ENCODE measurements around the gene KDM4B.

Gene KDM4B

GRCh38 chr19:4996701-4997100 lies 27.8 kb downstream of the KDM4B start:
- peaks cover 50% of the 10 kb centered on the region for H3K79me2 ChIP-seq (ENCODE audit: control insufficient read depth, low read length)
- no peak overlapping the region for H3K4me3 ChIP-seq (ENCODE audit: low read length)

GRCh38 chr19:4997297-4997696 lies 28.4 kb downstream of the KDM4B start:
- TF ChIP-seq EZH2phosphoT487 (IDR thresholded peaks at IDR 0.05; ENCODE audit: borderline replicate concordance, low read length) (no peak), CTCF (IDR thresholded peaks at IDR 0.05; ENCODE audit: low read depth, low read length, poor library complexity, severe bottlenecking) (no peak)
- no peaks in the 10 kb centered on the region for H3K9me2 ChIP-seq (replicated peaks; ENCODE audit: control insufficient read depth, low read length)
- H3K79me2 ChIP-seq (ENCODE audit: control insufficient read depth, low read length): peaks cover 50% of the 10 kb centered on the region
- no peak overlapping the region for H3K4me2 ChIP-seq (ENCODE audit: low read length)
- H3K27me3 ChIP-seq (ENCODE audit: control insufficient read depth, low read length): no peaks in the 10 kb centered on the region
- no peak overlapping the region for H3K4me3 ChIP-seq (ENCODE audit: low read length)
- no peaks in the 10 kb centered on the region for H3F3A ChIP-seq (ENCODE audit: control insufficient read depth, insufficient read depth)
- H3K9me3 ChIP-seq (ENCODE audit: control insufficient read depth, insufficient read depth, low read length): no peaks in the 10 kb centered on the region
- H4K20me1 ChIP-seq (ENCODE audit: control insufficient read depth, insufficient read depth, low read depth, low read length): peaks cover 9% of the 10 kb centered on the region; the same call in 1 of the 2 replicates
- peaks cover 9% of the 10 kb centered on the region; the same call in 1 of the 2 replicates for H3K36me3 ChIP-seq (ENCODE audit: control insufficient read depth, low read length)
- H3K27ac ChIP-seq (ENCODE audit: low read depth, low read length): no peak overlapping the region
- H3K4me1 ChIP-seq (ENCODE audit: control insufficient read depth, low read length): peaks cover 3% of the 10 kb centered on the region; the same call in 1 of the 2 replicates

More at GRCh38 chr19:4996701-4997100, 27.8 kb downstream of the KDM4B start:
- Histone ChIP-seq H3K27me3 (ENCODE audit: control insufficient read depth, low read length) (no peaks in the 10 kb centered on the region), H3K36me3 (ENCODE audit: control insufficient read depth, low read length) (peaks cover 9% of the 10 kb centered on the region; the same call in 1 of the 2 replicates), H3K9me2 (replicated peaks; ENCODE audit: control insufficient read depth, low read length) (no peaks in the 10 kb centered on the region), H3F3A (ENCODE audit: control insufficient read depth, insufficient read depth) (no peaks in the 10 kb centered on the region), H4K20me1 (ENCODE audit: control insufficient read depth, insufficient read depth, low read depth, low read length) (peaks cover 15% of the 10 kb centered on the region), H3K4me2 (ENCODE audit: low read length) (no peak overlapping the region), H3K4me1 (ENCODE audit: control insufficient read depth, low read length) (peaks cover 3% of the 10 kb centered on the region; the same call in 1 of the 2 replicates), H3K27ac (ENCODE audit: low read depth, low read length) (no peak overlapping the region), H3K9me3 (ENCODE audit: control insufficient read depth, insufficient read depth, low read length) (no peaks in the 10 kb centered on the region)
- TF ChIP-seq EZH2phosphoT487 (IDR thresholded peaks at IDR 0.05; ENCODE audit: borderline replicate concordance, low read length) (no peak), CTCF (IDR thresholded peaks at IDR 0.05; ENCODE audit: low read depth, low read length, poor library complexity, severe bottlenecking) (no peak)

- Histone ChIP-seq H3K27ac (ENCODE audit: low read depth, low read length) (no peak overlapping the region), H3K27me3 (ENCODE audit: control insufficient read depth, low read length) (no peaks in the 10 kb centered on the region), H3F3A (ENCODE audit: control insufficient read depth, insufficient read depth) (no peaks in the 10 kb centered on the region), H3K4me2 (ENCODE audit: low read length) (no peak overlapping the region), H3K9me3 (ENCODE audit: control insufficient read depth, insufficient read depth, low read length) (no peaks in the 10 kb centered on the region), H3K4me3 (ENCODE audit: low read length) (no peak overlapping the region), H3K79me2 (ENCODE audit: control insufficient read depth, low read length) (peaks cover 50% of the 10 kb centered on the region), H4K20me1 (ENCODE audit: control insufficient read depth, insufficient read depth, low read depth, low read length) (peaks cover 8% of the 10 kb centered on the region; the same call in 1 of the 2 replicates), H3K4me1 (ENCODE audit: control insufficient read depth, low read length) (peaks cover 3% of the 10 kb centered on the region; the same call in 1 of the 2 replicates), H3K36me3 (ENCODE audit: control insufficient read depth, low read length) (peaks cover 9% of the 10 kb centered on the region; the same call in 1 of the 2 replicates), H3K9me2 (replicated peaks; ENCODE audit: control insufficient read depth, low read length) (no peaks in the 10 kb centered on the region)
- no peak for TF ChIP-seq CTCF (IDR thresholded peaks at IDR 0.05; ENCODE audit: low read depth, low read length, poor library complexity, severe bottlenecking)
- no peak for TF ChIP-seq EZH2phosphoT487 (IDR thresholded peaks at IDR 0.05; ENCODE audit: borderline replicate concordance, low read length)
These were observed 31.3 kb downstream of the KDM4B start for GRCh38 chr19:5000120-5000611.
